ENCODE results near the gene TRIP11.

The TRIP11 gene

GRCh38 chr14:91918186-91918883 lies 121.5 kb downstream of the TRIP11 start:
- peak; percentile 26 for DNase-seq (ENCODE audit: low read depth)
